ENCODE data around the gene MAP2K6. TPM values are rescaled to one million over a fixed set of nuclear protein-coding genes. Genes with fewer than 3 reads are reported as not detected.

Gene MAP2K6
- total and polyA plus RNA-seq, 2 experiments from 2014 or later: 0.11 to 0.43 TPM

DNA sequence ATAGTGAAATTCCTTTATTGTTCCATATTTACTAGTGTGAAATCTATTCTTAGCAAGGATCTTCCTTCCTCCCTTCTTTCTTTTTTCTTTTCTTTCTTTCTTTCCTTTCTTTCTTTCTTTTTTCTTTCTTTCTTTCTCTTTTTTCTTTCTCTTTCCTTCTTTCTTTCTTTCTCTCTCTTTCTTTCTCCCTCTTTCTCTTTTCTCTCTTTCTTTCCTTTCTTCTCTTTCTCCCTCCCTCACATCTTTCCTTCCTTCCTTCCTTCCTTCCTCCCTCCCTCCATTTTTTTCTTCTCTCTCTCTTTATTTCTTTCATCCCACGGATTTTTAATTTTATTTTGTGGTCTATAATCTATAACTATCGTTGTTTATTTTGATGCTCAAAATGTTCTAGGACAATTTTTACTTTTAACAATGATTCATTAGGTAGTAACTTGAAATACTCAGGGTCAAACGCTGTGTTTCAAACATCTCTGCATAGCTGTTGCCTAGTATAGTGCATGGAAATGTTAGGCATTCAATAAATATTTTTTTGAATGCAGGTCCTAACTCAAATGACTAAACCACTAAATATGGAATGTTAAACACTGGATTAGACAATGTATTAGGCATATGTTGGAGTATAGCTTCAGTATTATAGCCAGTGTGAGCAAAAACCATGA, 178.3 kb downstream of the MAP2K6 start:
- 32 to 36% methylated on average over 3 of the region's 3 CpGs for WGBS, 2 experiments (ENCODE audit: low coverage in 1 of 2, low lambda C conversion rate in 2 of 2, missing lambda C conversion rate in 2 of 2)
- in situ Hi-C loops (cut with MboI): no loop called here
- Histone ChIP-seq H3K4me3 (no peak overlapping the region), H3K79me2 (ENCODE audit: insufficient read depth) (no peaks in the 10 kb centered on the region), H3K4me1 (ENCODE audit: insufficient read depth) (peaks cover 16% of the 10 kb centered on the region), H3K27ac (no peak overlapping the region), H3K36me3 (ENCODE audit: low read depth) (no peaks in the 10 kb centered on the region), H3K4me2 (ENCODE audit: unreplicated experiment) (peak overlapping the region; percentile 6), H3F3A (ENCODE audit: insufficient read depth) (peaks cover 2% of the 10 kb centered on the region; the same call in 1 of the 2 replicates), H4K20me1 (ENCODE audit: insufficient read depth) (no peaks in the 10 kb centered on the region), H3K9ac (no peak overlapping the region), H3K9me3 (ENCODE audit: low read depth) (no peaks in the 10 kb centered on the region), H3K27me3 (replicated peaks; ENCODE audit: insufficient read depth) (no peaks in the 10 kb centered on the region), H3K9me2 (ENCODE audit: insufficient read depth) (no peaks in the 10 kb centered on the region), H2AFZ (no peak overlapping the region)
- no peak for TF ChIP-seq EZH2phosphoT487 (IDR thresholded peaks at IDR 0.05; ENCODE audit: insufficient read depth, low read depth)
- TF ChIP-seq EZH2 (IDR thresholded peaks at IDR 0.05; ENCODE audit: insufficient read depth, poor library complexity, severe bottlenecking): no peak
- peak; percentile 63 for DNase-seq

- Histone ChIP-seq H3K9ac (no peak overlapping the region), H3K4me3 (no peak overlapping the region), H4K20me1 (ENCODE audit: insufficient read depth) (no peaks in the 10 kb centered on the region), H3K27ac (peak overlapping the region; percentile 11; the same call in 1 of the 2 replicates), H3K4me2 (ENCODE audit: unreplicated experiment) (peak overlapping the region; percentile 6), H3K79me2 (ENCODE audit: insufficient read depth) (no peaks in the 10 kb centered on the region), H3K4me1 (ENCODE audit: insufficient read depth) (peaks cover 21% of the 10 kb centered on the region), H3K9me2 (ENCODE audit: insufficient read depth) (no peaks in the 10 kb centered on the region), H3K27me3 (replicated peaks; ENCODE audit: insufficient read depth) (no peaks in the 10 kb centered on the region), H2AFZ (no peak overlapping the region), H3K36me3 (ENCODE audit: low read depth) (no peaks in the 10 kb centered on the region), H3K9me3 (ENCODE audit: low read depth) (no peaks in the 10 kb centered on the region), H3F3A (ENCODE audit: insufficient read depth) (peaks cover 6% of the 10 kb centered on the region; the same call in 1 of the 2 replicates)
- DNase-seq: no peak
- in situ Hi-C loops (cut with MboI): no loop called here
- TF ChIP-seq EZH2 (IDR thresholded peaks at IDR 0.05; ENCODE audit: insufficient read depth, poor library complexity, severe bottlenecking): no peak
- no peak for TF ChIP-seq EZH2phosphoT487 (IDR thresholded peaks at IDR 0.05; ENCODE audit: insufficient read depth, low read depth)
- 93 to 97% methylated on average over 2 of the region's 2 CpGs for WGBS, 2 experiments (ENCODE audit: low coverage in 1 of 2, low lambda C conversion rate in 2 of 2, missing lambda C conversion rate in 2 of 2)
Measured at GRCh38 chr17:69593351-69593715, 178.8 kb downstream of the MAP2K6 start.

DNA sequence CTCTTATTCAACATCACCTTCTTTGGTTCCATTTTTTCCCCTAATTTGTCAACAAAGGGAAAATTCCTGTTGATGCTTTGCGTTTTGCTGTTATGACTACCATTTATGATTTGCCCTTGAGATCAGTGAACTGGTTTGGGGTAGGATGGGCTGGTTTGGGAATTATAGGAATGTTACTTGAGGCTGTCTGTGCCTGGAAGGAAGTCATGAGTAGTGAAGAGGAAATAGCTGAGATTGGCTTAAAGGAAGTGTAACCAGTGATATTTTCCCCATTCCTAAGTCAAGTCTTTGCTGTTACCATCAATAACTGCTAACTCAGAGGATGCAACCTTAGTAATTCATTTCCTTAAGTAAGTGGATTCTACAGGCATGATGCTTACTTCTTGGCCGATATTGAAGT, 179.2 kb downstream of the MAP2K6 start:
- no peak for DNase-seq
- TF ChIP-seq EZH2phosphoT487 (IDR thresholded peaks at IDR 0.05; ENCODE audit: insufficient read depth, low read depth) (no peak), EZH2 (IDR thresholded peaks at IDR 0.05; ENCODE audit: insufficient read depth, poor library complexity, severe bottlenecking) (no peak)

GRCh38 chr17:69594641-69595040, 180.1 kb downstream of the MAP2K6 start:
- in situ Hi-C loops (cut with MboI): no loop called here

More for the DNA sequence above, 179.2 kb downstream of the MAP2K6 start:
- WGBS, 2 experiments (ENCODE audit: low coverage in 1 of 2, low lambda C conversion rate in 2 of 2, missing lambda C conversion rate in 2 of 2): 62 to 79% methylated on average over 2 of the region's 2 CpGs
- Histone ChIP-seq H3K4me3 (no peak overlapping the region), H3F3A (ENCODE audit: insufficient read depth) (peaks cover 9% of the 10 kb centered on the region; the same call in 1 of the 2 replicates), H2AFZ (0 out of 2 replicates have a peak overlapping the region, but pooled peaks have one; percentile 11), H3K9ac (no peak overlapping the region), H4K20me1 (ENCODE audit: insufficient read depth) (no peaks in the 10 kb centered on the region), H3K27ac (0 out of 2 replicates have a peak overlapping the region, but pooled peaks have one; percentile 11), H3K9me3 (ENCODE audit: low read depth) (no peaks in the 10 kb centered on the region), H3K4me2 (ENCODE audit: unreplicated experiment) (no peak overlapping the region), H3K27me3 (replicated peaks; ENCODE audit: insufficient read depth) (no peaks in the 10 kb centered on the region), H3K36me3 (ENCODE audit: low read depth) (no peaks in the 10 kb centered on the region), H3K9me2 (ENCODE audit: insufficient read depth) (no peaks in the 10 kb centered on the region), H3K4me1 (ENCODE audit: insufficient read depth) (peaks cover 21% of the 10 kb centered on the region), H3K79me2 (ENCODE audit: insufficient read depth) (no peaks in the 10 kb centered on the region)
- in situ Hi-C loops (cut with MboI): no loop called here

More at GRCh38 chr17:69594641-69595040, 180.1 kb downstream of the MAP2K6 start:
- no peak overlapping the region for H3K4me3 ChIP-seq
- H3K4me2 ChIP-seq (ENCODE audit: unreplicated experiment): no peak overlapping the region
- H3K9ac ChIP-seq: no peak overlapping the region
- TF ChIP-seq EZH2phosphoT487 (IDR thresholded peaks at IDR 0.05; ENCODE audit: insufficient read depth, low read depth) (no peak), EZH2 (IDR thresholded peaks at IDR 0.05; ENCODE audit: insufficient read depth, poor library complexity, severe bottlenecking) (no peak)
- H3K9me2 ChIP-seq (ENCODE audit: insufficient read depth): no peaks in the 10 kb centered on the region
- no peaks in the 10 kb centered on the region for H4K20me1 ChIP-seq (ENCODE audit: insufficient read depth)
- H3K36me3 ChIP-seq (ENCODE audit: low read depth): no peaks in the 10 kb centered on the region
- no peak overlapping the region for H3K27ac ChIP-seq
- 65 to 69% methylated on average over 4 of the region's 4 CpGs for WGBS, 2 experiments (ENCODE audit: low coverage in 1 of 2, low lambda C conversion rate in 2 of 2, missing lambda C conversion rate in 2 of 2)
- peaks cover 13% of the 10 kb centered on the region; the same call in 1 of the 2 replicates for H3F3A ChIP-seq (ENCODE audit: insufficient read depth)
- no peaks in the 10 kb centered on the region for H3K9me3 ChIP-seq (ENCODE audit: low read depth)
- H2AFZ ChIP-seq: no peak overlapping the region
- H3K79me2 ChIP-seq (ENCODE audit: insufficient read depth): no peaks in the 10 kb centered on the region
- H3K27me3 ChIP-seq (replicated peaks; ENCODE audit: insufficient read depth): no peaks in the 10 kb centered on the region
- DNase-seq: no peak
- H3K4me1 ChIP-seq (ENCODE audit: insufficient read depth): peaks cover 21% of the 10 kb centered on the region
